CD8-positive, alpha-beta memory T cell (primary cell): ENCODE measurements around the gene XPO6. TPM values are rescaled to one million over a fixed set of nuclear protein-coding genes. Genes with fewer than 3 reads are reported as not detected.

Experiments
- CTCF ChIA-PET: fragments of 350-600 bp; sonication (Branson Sonifier 250); formaldehyde crosslinking; loops from one replicate; lab custom pipeline; 2021; ENCODE audit warnings: antibody characterized with exemption; lab: Charles Lee
- POLR2A ChIA-PET: fragments of 350-600 bp; sonication (Branson Sonifier 250); formaldehyde crosslinking; loops from one replicate; lab custom pipeline; 2021; ENCODE audit warnings: antibody characterized with exemption; lab: Charles Lee
- DNase-seq, 5 donors: peaks; one replicate each; pipeline versions ENCODE4 v3.0.0 to v3.0.0-alpha.2; 2020 to 2022; ENCODE audit warnings: mixed read lengths in 1 of 5
- H3K27ac ChIP-seq: one replicate; pipeline ENCODE4 v1.7.0; 2013; ENCODE audit warnings: low read depth, mild to moderate bottlenecking, low read length, moderate library complexity
- H3K27me3 ChIP-seq: 2 replicates; pipeline ENCODE4 v1.7.0; 2013; ENCODE audit warnings: low read length, mild to moderate bottlenecking; ENCODE audit not compliant: insufficient read depth, poor library complexity, severe bottlenecking
- H3K36me3 ChIP-seq: 2 replicates; pipeline ENCODE4 v1.7.0; 2013; ENCODE audit warnings: mild to moderate bottlenecking, low read length, moderate library complexity; ENCODE audit not compliant: insufficient read depth
- H3K4me1 ChIP-seq: 2 replicates; pipeline ENCODE4 v1.7.0; 2013; ENCODE audit warnings: mild to moderate bottlenecking, low read length, moderate library complexity; ENCODE audit not compliant: insufficient read depth
- H3K4me3 ChIP-seq: 2 replicates; pipeline ENCODE4 v1.7.0; 2013; ENCODE audit warnings: mild to moderate bottlenecking, low read length
- H3K9me3 ChIP-seq: 2 replicates; pipeline ENCODE4 v1.7.0; 2013; ENCODE audit warnings: mild to moderate bottlenecking, low read length
- H3K27ac Mint-ChIP-seq, 8 donors: one replicate each; pipeline ENCODE4 v1.8.0; 2020 to 2021; ENCODE audit warnings: mixed read lengths in 8 of 8, mild to moderate bottlenecking in 6 of 8, inconsistent platforms in 3 of 8, moderate library complexity in 3 of 8
- H3K27me3 Mint-ChIP-seq, 2 donors: one replicate each; pipeline ENCODE4 v1.8.0; 2020 to 2021; ENCODE audit warnings: mixed read lengths in 2 of 2, mild to moderate bottlenecking in 1 of 2, moderate library complexity in 1 of 2
- H3K36me3 Mint-ChIP-seq, 3 donors: one replicate each; pipeline ENCODE4 v1.8.0; 2020 to 2021; ENCODE audit warnings: mixed read lengths in 3 of 3, inconsistent platforms in 1 of 3, mild to moderate bottlenecking in 1 of 3
- H3K4me1 Mint-ChIP-seq, 3 donors: one replicate each; pipeline ENCODE4 v1.8.0; 2020 to 2021; ENCODE audit warnings: mixed read lengths in 3 of 3, inconsistent platforms in 1 of 3, mild to moderate bottlenecking in 1 of 3
- H3K4me3 Mint-ChIP-seq, 7 donors: one replicate each; pipeline ENCODE4 v1.8.0; 2020 to 2021; ENCODE audit warnings: mixed read lengths in 7 of 7, mild to moderate bottlenecking in 6 of 7, moderate library complexity in 4 of 7, inconsistent platforms in 2 of 7
- H3K9me3 Mint-ChIP-seq, 5 donors: one replicate each; pipeline ENCODE4 v1.8.0; 2020 to 2022; ENCODE audit warnings: mixed read lengths in 5 of 5, mild to moderate bottlenecking in 3 of 5, moderate library complexity in 2 of 5, inconsistent platforms in 1 of 5
- polyA plus RNA-seq: library from polyadenylated mRNA; unstranded; fragments of 300-500 nt; fragmentation: Illumina TruSeq; gene quantifications from one replicate; pipeline ENCODE4 v1.2.3, GENCODE V29; 2021
- total RNA-seq, 2 experiments: library from RNA; stranded (reverse); gene quantifications; one replicate each; pipeline ENCODE4 v1.2.3, GENCODE V29; 2021

The XPO6 gene
- total and polyA plus RNA-seq, 3 experiments from 2014 or later: 96.8 to 234 (median 228) TPM

- ChIA-PET CTCF (interaction anchor here (0.6 to 11.5 kb wide), 16 partner anchors 9 to 180 kb away, joined by 3 to 200 read pairs (median 4); no protein-coding TSS in a partner anchor), POLR2A (interaction anchor here (0.6 to 2.5 kb wide), 3 partner anchors 74 to 140 kb away, joined by 5 to 10 read pairs (median 9); no protein-coding TSS in a partner anchor)
- H3K4me1 ChIP-seq: peaks cover 58% of the 10 kb centered on the region
- Mint-ChIP-seq H3K9me3 (no peaks in the 10 kb centered on the region), H3K27me3 (no peaks in the 10 kb centered on the region), H3K27ac (peak overlapping the region; percentile 75 to 93 (median 90)), H3K36me3 (peaks cover 8 to 69% (median 11%) of the 10 kb centered on the region in 3 donors), H3K4me3 (peak overlapping the region in 6 of 7 donors; percentile 24 to 87 (median 52)), H3K4me1 (peaks cover 48 to 67% (median 62%) of the 10 kb centered on the region in 3 donors)
- DNase-seq: peak; percentile 17 to 65 (median 45)
- H3K36me3 ChIP-seq: peaks cover 44% of the 10 kb centered on the region
- no peak overlapping the region for H3K27ac ChIP-seq
- H3K4me3 ChIP-seq: peak overlapping the region; percentile 16
- no peaks in the 10 kb centered on the region for H3K27me3 ChIP-seq
- no peaks in the 10 kb centered on the region for H3K9me3 ChIP-seq
Measured at GRCh38 chr16:28136751-28137434, 74.9 kb downstream of the XPO6 start.

GRCh38 chr16:28133666-28134065 lies 78.1 kb downstream of the XPO6 start:
- Mint-ChIP-seq H3K4me3 (no peak overlapping the region), H3K36me3 (peaks cover 7 to 90% (median 26%) of the 10 kb centered on the region in 3 donors), H3K4me1 (peaks cover 28 to 47% (median 46%) of the 10 kb centered on the region in 3 donors), H3K9me3 (no peaks in the 10 kb centered on the region), H3K27me3 (no peaks in the 10 kb centered on the region), H3K27ac (peak overlapping the region in 2 of 8 donors; percentile 29 to 32)
- no peaks in the 10 kb centered on the region for H3K27me3 ChIP-seq
- peaks cover 30% of the 10 kb centered on the region for H3K4me1 ChIP-seq
- no peaks in the 10 kb centered on the region for H3K9me3 ChIP-seq
- no peak overlapping the region for H3K4me3 ChIP-seq
- ChIA-PET POLR2A (interaction anchor here (0.5 kb wide), 1 partner anchor 51 kb away, joined by 4 read pairs; no protein-coding TSS in a partner anchor), CTCF (interaction anchor here (1.0 to 11.5 kb wide), 5 partner anchors 9 to 138 kb away, joined by 3 to 200 read pairs (median 5); no protein-coding TSS in a partner anchor)
- H3K36me3 ChIP-seq: peaks cover 68% of the 10 kb centered on the region
- DNase-seq: no peak
- no peak overlapping the region for H3K27ac ChIP-seq

- no peaks in the 10 kb centered on the region for H3K9me3 Mint-ChIP-seq
- H3K27me3 ChIP-seq: no peaks in the 10 kb centered on the region
- ChIA-PET CTCF (interaction anchor here (1.1 to 2.2 kb wide), 3 partner anchors 8 to 86 kb away, joined by 3 to 9 read pairs (median 8); no protein-coding TSS in a partner anchor), POLR2A (interaction anchor here (1.2 kb wide), 1 partner anchor 79 kb away, joined by 3 read pairs; the partner anchor contains the start of gene XPO6)
- peaks cover 0 to 2% of the 10 kb centered on the region in 2 donors for H3K27me3 Mint-ChIP-seq
- DNase-seq: no peak
- H3K9me3 ChIP-seq: no peaks in the 10 kb centered on the region
- peaks cover 12% of the 10 kb centered on the region for H3K4me1 ChIP-seq
- no peak overlapping the region for H3K27ac ChIP-seq
- H3K36me3 Mint-ChIP-seq: peaks cover 12 to 96% (median 26%) of the 10 kb centered on the region in 3 donors
- no peak overlapping the region for H3K4me3 ChIP-seq
- no peak overlapping the region for H3K27ac Mint-ChIP-seq
- H3K4me1 Mint-ChIP-seq: peaks cover 16 to 40% (median 39%) of the 10 kb centered on the region in 3 donors
- H3K36me3 ChIP-seq: peaks cover 81% of the 10 kb centered on the region
- H3K4me3 Mint-ChIP-seq: no peak overlapping the region
Measured at GRCh38 chr16:28131743-28132393, 79.9 kb downstream of the XPO6 start.

GRCh38 chr16:28131181-28131580 lies 80.6 kb downstream of the XPO6 start:
- POLR2A ChIA-PET: interaction anchor here (0.8 to 1.2 kb wide), 2 partner anchors 80 to 89 kb away, joined by 3 read pairs; partner anchors contain the start of gene XPO6
- Histone ChIP-seq H3K27me3 (no peaks in the 10 kb centered on the region), H3K4me3 (no peak overlapping the region), H3K4me1 (peaks cover 5% of the 10 kb centered on the region), H3K9me3 (no peaks in the 10 kb centered on the region), H3K36me3 (peaks cover 87% of the 10 kb centered on the region), H3K27ac (no peak overlapping the region)
- Mint-ChIP-seq H3K36me3 (peaks cover 14 to 98% (median 26%) of the 10 kb centered on the region in 3 donors), H3K27ac (peak overlapping the region in 2 of 8 donors; percentile 58 to 62), H3K27me3 (peaks cover 0 to 2% of the 10 kb centered on the region in 2 donors), H3K9me3 (no peaks in the 10 kb centered on the region), H3K4me1 (peaks cover 11 to 37% (median 36%) of the 10 kb centered on the region in 3 donors), H3K4me3 (no peak overlapping the region)
- no peak for DNase-seq
- CTCF ChIA-PET: interaction anchor here (1.1 to 2.2 kb wide), 3 partner anchors 9 to 87 kb away, joined by 3 to 9 read pairs (median 8); no protein-coding TSS in a partner anchor

- peaks cover 0 to 2% of the 10 kb centered on the region in 2 donors for H3K27me3 Mint-ChIP-seq
Measured at GRCh38 chr16:28130099-28131088, 81.4 kb downstream of the XPO6 start.

GRCh38 chr16:28126684-28127620 lies 84.8 kb downstream of the XPO6 start:
- Histone ChIP-seq H3K27me3 (no peaks in the 10 kb centered on the region), H3K9me3 (no peaks in the 10 kb centered on the region), H3K27ac (no peak overlapping the region), H3K4me3 (no peak overlapping the region), H3K36me3 (peaks cover 88% of the 10 kb centered on the region), H3K4me1 (no peaks in the 10 kb centered on the region)
- Mint-ChIP-seq H3K9me3 (no peaks in the 10 kb centered on the region), H3K4me3 (no peak overlapping the region), H3K4me1 (peaks cover 11 to 28% (median 25%) of the 10 kb centered on the region in 3 donors), H3K36me3 (peaks cover 15 to 96% (median 22%) of the 10 kb centered on the region in 3 donors), H3K27ac (peak overlapping the region; percentile 34 to 96 (median 68)), H3K27me3 (peaks cover 0 to 2% of the 10 kb centered on the region in 2 donors)
- ChIA-PET CTCF (interaction anchor here (2.5 kb wide), 1 partner anchor 10 kb away, joined by 9 read pairs; no protein-coding TSS in a partner anchor), POLR2A (interaction anchor here (0.6 kb wide), 1 partner anchor 29 kb away, joined by 3 read pairs; no protein-coding TSS in a partner anchor)
- DNase-seq: no peak

More at GRCh38 chr16:28130099-28131088, 81.4 kb downstream of the XPO6 start:
- H3K27ac ChIP-seq: no peak overlapping the region
- H3K4me1 ChIP-seq: no peaks in the 10 kb centered on the region
- Mint-ChIP-seq H3K27ac (peak overlapping the region in 7 of 8 donors; percentile 52 to 74 (median 66)), H3K9me3 (no peaks in the 10 kb centered on the region), H3K4me3 (no peak overlapping the region), H3K36me3 (peaks cover 14 to 99% (median 27%) of the 10 kb centered on the region in 3 donors), H3K4me1 (peaks cover 11 to 32% (median 29%) of the 10 kb centered on the region in 3 donors)
- DNase-seq: no peak
- no peak overlapping the region for H3K4me3 ChIP-seq
- CTCF ChIA-PET: interaction anchor here (2.0 to 2.2 kb wide), 2 partner anchors 10 to 88 kb away, joined by 8 to 9 read pairs; no protein-coding TSS in a partner anchor
- POLR2A ChIA-PET: interaction anchor here (0.8 to 1.2 kb wide), 2 partner anchors 81 to 90 kb away, joined by 3 read pairs; partner anchors contain the start of gene XPO6
- no peaks in the 10 kb centered on the region for H3K9me3 ChIP-seq
- no peaks in the 10 kb centered on the region for H3K27me3 ChIP-seq
- peaks cover 91% of the 10 kb centered on the region for H3K36me3 ChIP-seq
